GM10266 (cell line): ENCODE measurements around the gene LMNB1.

ENCODE experiments used
- DNase-seq: peaks from one replicate; pipeline ENCODE4 v3.0.0; 2012; ENCODE audit errors: extremely low spot score
- CTCF ChIP-seq: IDR thresholded peaks from 2 replicates; pipeline ENCODE4 v1.5.1; 2012; ENCODE audit warnings: mild to moderate bottlenecking, low read depth; ENCODE audit not compliant: control insufficient read depth, insufficient read depth; ENCODE audit errors: missing control alignments

LMNB1 gene

GRCh38 chr5:126883564-126884245 lies 106.8 kb downstream of the LMNB1 start:
- no peak for DNase-seq
- no peak for TF ChIP-seq CTCF

- TF ChIP-seq CTCF, result no peak
- DNase-seq, result no peak
Observed at GRCh38 chr5:126884269-126884819, 107.4 kb downstream of the LMNB1 start.
